Stimulated activated CD4-positive, alpha-beta T cell treated with anti-CD3 and anti-CD28 coated beads, Interleukin-15, amount 100 ng/mL, for 1 hour (primary cell): Measurements from ENCODE around the gene PIGQ.

Source experiments
- DNase-seq, 2 donors: peaks; one replicate each; pipeline ENCODE4 v3.0.0-alpha.2; 2020; ENCODE audit warnings: low read depth in 1 of 2, low spot score in 1 of 2

The PIGQ gene

DNA sequence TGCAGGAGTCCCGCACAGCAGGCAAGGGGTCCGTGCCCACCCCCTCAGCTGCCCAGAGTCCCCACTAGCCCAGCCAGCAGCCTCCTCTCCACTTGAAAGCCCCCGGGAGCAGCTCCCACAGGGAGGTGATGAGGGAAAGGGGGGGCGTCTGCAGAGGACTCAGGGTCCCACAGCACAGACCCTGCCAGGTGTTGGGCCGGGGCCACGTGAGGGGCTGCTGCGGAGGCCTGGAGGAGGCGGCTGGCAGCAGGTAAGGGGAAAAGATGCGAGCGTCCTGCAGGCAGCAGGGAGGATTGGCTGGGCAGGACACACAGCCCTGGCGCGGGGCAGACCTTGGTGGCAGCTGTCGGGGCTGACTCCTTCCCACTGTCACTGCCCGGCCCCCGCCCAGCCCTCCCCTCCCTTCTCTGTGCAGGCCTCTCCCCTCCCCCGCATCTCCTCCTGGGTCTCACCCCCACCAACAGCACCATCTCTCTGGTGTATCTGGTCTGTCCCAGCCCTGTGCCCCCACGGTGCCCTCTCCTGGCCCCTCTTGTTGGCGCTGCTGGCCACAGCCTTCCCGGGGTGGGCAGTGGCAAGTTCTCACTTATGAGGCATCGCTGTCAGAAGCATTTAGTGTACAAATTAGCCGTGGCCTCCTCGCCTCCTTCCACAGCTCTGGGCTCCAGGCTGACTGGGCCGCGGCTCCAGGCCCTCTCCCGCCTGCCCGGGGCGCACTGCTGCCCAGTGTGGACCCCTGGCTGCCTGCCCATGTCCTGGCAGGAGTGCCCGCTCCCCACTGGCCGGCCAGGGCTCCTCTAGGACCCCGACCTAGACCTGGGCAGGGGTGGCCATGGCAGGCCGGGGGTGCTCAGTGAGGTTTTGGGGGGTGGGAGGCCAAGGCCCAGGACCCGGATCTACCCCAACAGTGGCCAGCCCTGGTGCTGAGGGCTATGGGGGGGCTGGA is 14.0 kb upstream of the PIGQ start:
- no peak for DNase-seq

DNA sequence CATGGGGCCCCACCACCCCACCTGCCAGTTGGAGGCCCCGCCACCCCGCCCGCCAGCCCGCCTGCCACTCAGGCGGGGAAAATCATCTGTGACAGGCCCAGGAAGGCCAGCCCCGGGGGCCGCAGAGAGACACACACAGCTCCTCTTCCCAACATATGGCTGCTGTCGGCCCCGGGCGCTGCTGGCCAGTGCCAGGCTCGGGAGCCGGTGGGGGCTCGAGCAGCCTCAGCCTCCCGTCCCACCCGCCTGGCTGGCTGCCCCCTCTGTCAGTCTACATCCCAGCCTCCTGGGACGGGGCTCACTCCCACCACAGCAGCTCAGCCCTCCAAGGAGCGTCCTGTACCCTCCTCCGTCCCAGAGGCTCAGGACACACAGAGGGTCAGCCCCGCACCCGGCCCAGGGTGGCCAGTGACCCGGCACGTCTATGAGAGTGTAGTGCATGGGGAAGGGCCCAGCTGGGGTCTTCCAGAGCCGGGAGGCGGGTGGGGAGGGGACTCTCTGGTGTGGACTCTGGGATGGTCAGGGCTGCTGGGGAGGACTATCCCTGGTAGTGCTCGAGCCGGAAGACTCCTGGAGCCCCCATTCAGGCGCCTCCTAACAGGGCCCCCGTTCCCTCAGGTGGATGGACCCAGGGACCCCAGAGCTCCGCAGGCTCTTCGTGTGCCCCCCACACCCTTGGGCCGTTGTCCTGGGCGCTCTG is 13.1 kb upstream of the PIGQ start:
- DNase-seq, result no peak

DNA sequence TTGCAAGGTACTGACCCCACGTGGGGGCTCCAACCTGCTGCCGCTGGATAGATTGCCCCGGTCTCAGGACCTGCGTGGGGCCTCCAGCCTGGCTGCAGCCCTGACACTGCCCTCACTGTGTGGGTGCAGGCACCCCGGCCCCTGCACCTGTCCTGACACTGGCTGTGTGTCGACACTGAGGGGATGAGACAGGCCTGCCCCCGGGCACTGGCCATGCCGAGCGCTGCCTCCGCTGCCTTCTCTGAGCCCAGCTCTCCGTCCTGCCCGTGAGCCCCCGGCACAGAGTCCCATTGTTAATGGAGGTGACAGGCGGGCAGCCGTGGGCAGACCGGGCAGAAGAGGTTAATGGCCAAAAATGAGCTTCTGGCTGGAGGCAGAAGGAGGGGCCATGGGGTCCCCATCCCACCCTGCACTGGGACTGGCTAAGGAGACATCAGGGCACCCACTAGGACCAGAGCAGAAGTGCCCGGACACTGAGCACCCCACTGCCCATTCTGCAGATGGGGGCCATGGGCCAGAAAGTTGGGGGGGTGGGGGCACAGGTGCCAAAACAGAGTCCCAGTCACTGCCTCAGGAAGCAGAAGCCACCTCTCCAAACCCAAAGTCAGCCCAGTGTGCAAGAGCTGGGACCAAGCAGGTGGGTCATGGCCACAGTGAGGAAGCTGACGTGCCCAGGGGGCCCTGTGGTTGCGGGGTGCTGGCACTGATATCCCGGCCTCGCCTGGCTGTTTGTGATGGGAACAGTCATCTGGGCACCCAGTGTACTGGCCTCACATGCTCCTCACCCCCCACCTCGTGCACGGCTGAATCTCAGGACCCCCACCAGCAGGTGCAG is 12.1 kb upstream of the PIGQ start:
- DNase-seq, result no peak

DNA sequence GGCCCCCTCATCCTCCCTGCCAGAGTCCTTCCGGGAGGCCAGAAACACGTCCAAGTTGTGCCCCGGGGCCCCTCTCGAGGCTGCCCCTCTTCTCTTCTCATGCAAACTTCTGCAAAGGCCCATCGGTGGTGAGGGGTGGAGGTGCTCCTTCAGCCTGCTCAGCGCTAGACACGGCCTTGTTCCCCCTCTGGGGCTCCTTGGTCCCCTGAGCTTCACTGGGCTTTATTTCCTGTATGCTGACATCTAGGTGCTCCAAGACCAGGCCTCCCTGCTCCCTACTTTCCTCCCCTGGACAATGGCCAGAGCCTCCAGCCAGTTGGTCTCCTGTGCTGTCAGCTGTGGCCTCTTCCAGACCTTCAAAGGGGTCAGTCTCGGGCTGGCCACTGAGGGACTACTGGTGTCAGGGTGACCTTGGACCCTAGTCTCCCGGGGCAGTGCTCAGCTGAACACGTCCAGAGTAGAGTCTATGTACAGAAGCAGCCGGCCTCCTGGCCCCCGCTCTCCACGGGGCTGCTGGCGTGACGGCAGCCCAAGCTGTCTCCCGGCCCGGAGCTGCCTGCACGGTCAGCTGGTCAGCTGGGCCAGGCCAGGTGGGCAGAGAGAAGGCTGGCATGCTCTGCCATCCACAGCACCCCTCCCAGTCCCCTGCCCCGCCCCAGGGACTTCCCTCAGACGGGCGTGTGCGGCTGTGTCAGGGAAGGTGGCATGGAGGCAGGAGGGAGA is 11.3 kb upstream of the PIGQ start:
- no peak for DNase-seq

DNA sequence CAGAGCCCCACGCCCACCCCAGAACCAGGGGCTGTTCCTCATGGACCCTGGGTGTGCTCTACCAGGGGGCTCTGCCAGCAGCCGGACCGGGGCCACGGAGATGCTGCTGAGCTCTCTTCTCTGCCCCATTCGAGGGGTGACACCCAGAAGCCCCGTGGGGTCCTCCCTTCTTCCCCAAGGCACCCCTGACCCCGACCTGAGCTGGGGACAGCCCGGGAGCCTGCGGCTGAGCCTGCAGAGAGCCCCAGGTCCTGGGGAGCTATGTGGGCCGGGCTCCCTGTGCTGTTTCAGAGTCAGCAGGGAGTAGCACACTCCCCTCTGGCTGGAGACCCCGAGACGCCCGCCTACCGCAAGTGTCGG is 10.8 kb upstream of the PIGQ start:
- DNase-seq, result no peak

DNA sequence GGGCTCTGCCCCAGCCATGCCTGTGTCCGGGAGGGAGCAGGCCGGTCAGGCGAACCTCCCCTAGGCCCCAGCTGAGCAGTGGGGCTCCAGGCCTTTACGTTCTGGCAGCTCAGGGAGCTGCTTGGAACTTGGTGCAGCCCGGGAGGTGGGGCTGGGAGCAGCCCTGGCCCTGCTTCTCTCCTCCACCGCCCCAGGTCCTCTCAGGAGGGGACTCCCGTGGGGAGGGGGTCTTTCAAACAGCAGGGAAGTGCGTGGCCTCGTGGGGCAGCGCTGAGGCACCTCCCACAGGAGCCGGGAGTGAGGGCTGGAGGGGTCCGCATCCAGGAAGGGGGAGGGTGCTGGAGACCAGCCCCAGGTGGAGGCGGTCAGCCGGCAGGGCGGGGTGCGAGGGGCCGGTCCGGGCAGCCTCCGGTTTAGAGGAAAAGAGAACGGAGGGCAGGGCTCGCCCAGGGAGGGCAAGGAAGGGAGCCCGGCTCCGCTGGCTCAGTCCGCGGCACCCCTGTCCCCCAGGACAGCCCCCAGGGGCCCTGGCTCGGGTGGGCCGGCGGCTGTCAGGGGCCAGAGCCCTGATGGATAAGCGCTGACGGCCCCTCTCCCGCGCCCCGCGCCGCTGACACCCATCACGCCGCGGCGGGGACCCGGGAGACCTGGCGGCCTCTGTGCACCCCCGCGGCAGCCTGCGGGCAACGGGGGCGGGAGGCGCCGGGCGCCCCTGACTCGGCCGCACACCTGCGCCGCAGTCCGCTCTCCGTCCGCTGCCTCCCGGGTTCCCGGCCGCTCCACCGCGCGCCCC is 10.2 kb upstream of the PIGQ start:
- no peak for DNase-seq

DNA sequence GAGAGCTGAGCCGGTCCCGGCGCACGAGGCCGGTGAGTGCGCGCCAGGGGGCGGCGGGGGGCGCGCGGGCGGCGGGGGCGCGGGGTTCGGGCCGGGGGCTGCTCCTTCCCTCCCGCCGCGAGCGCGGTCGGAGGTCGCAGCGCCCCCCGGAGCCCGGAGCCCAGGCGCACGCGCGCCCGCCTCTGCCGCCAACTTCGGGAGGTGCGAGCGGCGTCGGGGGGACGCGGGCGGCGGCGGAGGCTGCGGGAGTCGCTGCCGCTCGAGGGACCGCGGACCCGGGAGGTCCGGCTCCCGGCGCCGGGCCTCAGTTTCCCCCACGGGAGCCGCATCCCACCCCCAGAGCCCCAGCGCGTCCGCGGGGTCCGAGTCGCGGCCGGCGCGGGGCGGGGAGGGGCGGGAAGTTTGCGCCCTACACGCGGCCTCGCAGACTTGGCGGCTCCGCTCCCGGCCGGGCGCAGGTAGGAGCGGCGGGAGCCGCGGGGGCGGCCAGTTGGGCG is 9.5 kb upstream of the PIGQ start, which contains the start of gene PRR35:
PRR35 (plus strand) TSS at position 191 of the 497 bp plus-strand sequence. CDS start 2,901 bp downstream, outside the sequence.
- no peak for DNase-seq

DNA sequence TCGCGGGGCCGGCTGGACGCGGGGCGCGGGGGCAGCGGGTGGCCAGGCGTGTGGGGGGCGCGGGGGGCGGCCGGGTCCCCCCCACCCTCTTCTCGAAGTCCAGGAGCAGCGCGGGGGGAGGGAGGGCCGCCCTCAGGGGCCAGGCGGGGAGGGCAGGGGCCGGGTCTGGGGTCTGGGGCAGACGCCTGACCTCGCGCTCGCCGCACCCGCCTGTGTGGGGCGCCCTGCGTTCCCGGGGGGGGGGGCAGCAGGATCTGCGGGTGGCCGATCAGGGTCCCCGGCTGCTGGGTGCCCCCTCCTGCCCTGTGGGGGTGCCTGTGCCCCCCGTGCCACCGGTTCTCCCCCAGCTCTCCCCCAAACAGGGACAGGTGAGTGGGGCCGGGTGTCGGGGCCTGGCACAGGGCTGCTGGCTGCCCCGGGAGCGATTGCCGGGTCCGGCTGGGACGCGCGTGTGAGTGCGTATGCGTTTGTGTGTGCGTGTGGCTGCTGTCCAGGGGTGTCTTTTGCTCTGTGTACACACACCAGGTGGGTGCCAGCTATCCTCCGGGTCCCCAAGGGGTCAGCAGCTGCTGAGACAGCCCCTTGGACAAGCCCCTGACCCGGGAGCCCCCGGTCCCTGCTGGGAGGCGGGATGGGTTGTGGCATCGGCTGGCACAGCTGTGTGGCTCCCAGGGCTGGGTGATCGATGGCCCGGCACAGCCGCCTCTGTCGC is 8.9 kb upstream of the PIGQ start:
- DNase-seq, result no peak

DNA sequence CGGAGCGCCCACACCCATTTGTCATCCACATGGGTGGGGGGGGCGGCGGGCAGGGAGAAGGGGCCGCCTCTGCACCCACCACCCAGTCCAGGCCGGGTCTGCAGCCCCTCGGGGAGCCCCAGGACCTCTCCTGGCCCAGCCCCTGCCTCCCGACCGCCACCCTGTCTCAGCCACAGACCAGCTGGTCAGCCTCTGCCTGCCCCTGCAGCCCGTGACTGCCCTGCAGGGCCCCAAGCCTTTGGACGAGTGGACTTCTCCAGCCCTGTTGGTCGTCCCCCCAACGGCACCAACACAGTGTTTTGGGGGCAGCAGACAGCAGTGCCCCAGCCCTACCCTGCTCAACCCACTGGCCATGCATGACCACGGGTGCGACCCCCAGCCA is 8.4 kb upstream of the PIGQ start:
- no peak for DNase-seq

DNA sequence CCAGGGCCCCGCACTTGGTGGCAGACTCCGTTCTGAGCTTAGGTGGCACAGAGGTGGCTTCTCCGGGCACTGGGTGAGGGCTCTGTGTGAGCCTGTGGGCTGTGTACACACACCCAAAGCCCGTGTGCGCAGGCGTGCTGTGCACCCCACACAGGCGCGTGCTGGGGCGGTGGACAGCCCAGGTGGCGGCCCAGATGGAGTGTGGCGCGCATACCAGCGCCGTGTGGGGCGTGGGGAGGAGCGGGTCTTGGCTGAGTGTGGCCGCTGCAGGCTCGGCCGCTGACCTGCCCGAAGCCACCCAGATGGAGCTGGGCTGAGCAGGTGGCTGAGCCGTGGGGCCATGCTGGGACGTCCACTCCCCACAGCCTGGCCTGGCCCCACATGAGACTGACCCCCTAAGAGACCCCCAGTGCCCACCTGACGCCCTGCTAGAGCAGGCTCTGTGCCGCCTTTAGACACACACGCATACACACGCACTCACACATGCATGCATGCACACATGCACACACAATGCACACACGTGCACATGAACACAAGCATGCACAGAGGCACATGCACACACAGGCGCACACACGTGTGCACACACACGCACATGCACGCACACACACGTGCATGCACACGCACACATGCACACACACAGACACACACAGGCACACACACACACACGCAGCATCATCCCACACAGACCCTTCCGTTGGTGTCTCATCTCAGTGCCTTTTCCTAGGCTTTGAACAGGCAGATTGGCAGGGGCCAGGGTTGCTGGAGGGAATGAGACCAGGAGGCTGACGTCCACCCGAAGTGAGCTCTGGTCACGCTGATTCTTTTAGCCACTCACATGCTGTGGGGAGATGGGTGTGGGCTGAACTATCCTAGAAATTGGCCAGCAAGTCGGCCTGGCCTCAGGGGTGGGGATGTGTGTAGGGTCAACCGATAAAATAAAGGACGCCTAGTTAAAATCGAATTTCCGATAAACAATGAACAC is 7.5 kb upstream of the PIGQ start:
- DNase-seq, result no peak

DNA sequence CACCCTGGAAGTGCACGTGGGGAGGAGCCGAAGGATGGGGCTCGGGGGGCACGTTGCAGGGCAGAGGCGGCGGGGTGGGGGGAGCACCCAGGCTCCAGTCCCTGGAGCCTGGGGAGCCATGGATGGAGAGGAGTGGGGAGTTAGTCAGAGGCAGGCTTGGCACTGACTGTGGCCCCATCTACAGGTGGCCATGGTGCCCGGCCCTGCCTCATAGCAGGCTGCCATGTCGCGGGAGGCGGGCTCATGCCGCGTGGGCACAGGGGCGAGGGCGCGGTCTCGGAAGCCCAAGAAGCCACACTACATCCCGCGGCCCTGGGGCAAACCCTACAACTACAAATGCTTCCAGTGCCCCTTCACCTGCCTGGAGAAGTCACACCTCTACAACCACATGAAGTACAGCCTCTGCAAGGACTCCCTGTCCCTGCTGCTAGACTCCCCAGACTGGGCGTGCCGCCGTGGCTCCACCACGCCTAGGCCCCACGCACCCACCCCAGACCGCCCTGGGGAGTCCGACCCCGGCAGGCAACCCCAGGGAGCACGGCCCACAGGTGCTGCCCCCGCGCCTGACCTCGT is 6.6 kb upstream of the PIGQ start:
- no peak for DNase-seq

DNA sequence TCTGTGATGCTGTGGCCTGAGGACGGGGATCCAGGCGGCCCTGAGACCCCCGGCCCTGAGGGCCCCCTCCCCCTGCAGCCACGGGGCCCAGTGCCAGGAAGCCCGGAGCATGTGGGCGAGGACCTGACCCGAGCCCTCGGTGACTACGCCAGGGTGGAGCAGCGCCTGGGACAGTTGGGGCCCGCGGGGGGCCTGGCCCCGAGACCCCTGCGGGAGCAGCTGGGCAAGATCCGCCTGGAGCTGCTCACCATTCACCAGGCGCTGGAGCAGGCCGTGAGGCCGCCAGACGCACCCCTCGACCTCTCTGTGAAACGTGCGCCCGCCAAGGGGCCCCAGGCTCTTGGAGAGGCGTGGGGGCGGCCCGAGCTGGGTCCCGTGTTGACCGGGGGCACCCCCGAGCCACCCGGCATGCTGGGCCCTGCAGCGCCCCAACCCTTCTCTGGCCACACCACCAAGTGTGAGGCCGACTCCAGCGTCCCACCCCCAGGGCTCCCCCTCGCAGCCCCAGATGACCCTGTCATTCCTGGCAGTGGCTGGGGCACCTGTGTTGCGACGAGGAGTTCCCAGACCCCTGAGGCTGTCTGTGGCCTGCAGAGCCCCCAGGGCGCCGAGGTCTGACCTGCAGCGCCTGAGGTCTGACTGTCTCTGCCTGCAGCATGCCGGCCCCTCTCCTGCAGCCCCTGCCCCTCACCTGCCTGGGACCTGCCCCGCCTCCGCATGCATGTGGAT is 4.9 kb upstream of the PIGQ start:
- no peak for DNase-seq

DNA sequence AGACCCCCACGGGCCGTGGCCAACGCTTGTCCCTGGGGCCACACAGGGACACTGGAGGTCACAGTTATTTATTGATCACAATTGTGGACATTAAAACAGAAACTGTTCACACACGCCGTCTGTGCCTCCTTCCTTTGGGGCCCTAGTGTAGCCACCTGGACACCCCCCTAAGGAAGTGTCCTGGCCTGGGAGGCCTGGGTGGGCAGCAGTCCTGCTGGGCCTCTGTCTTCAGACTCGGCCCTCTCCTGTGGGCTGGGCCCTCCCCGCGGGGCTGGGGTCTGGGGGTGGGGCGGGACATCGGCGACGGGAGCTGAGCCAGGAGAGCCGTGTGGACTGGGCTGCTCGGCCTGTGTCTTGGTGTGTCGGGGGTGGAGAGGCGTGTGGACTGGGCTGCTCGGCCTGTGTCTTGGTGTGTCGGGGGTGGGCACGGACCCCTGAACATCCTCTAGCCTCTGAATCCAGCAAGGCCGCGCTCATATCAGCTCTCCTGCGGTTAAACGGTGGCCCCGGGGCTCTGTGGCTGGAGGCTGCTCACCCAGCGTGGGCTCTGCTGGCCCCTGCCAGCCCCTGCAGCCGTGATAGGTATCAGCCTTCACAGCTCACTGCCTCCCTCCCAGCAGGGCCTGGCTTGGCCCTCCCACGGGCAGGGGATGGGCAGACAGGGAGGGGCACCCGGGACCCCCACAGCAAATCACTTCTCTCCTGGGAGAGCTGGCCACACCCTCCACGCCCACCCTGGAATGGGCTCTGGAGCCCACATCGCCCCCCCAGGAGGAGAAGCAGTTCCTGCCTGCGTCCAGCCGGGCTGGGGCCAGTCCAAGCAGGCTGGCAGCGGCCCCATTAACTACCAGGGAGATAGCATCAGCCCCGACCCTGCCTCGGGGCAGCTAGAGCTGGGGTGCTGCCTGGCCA is 4.1 kb upstream of the PIGQ start:
- no peak for DNase-seq

DNA sequence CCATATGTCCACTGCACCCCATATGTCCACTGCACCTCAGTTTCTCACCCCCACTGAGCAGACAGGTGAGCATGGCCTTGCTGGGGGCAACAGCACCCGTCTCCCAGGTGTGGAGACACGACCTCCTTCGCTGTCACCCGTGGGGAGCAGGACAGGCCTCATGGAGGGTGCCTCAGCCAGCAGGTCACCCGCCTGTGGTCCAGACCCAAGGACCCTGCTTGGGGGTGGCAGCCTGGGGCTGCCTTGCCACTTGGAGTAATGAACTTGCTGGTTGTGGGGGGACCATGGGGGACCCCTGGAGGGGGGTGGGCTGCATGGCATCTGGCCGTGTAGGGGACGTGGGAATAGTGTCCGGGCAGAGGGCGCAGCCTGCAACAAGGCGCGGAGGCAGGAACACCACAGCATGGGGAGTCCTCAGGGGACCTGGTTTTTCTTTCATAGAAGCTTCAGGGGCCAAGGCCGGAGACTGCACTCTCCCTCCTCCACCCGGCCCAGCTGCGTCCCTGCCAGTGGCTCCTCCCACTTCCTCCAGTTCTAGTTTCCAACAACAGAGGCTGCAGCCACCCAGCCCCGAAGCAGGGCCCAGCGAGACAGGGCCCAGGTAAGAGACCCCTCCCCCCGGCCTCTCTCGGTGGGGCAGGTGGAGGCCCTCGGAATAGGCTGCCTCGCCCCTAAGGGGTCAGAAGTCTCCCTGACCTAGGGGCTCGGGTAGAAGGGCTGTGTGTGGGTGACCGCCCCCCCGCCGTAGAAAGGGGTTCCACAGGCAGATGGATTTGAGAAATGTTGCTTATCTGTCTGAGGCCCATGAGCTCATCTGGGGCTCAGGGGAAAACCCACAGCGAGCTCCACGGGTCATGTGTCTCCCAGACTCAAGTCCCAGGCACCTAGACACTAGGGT is 3.0 kb upstream of the PIGQ start, which contains the start of gene NHLRC4:
NHLRC4 (plus strand) TSS at position 531 of the 898 bp plus-strand sequence. CDS start 1,043 bp downstream, outside the sequence.
- no peak for DNase-seq
